LNCaP clone FGC (cell line): ENCODE measurements around the gene STAT4.

Source experiments
- DNase-seq: peaks from one replicate; pipeline ENCODE4 v3.0.0-alpha.2; 2011; ENCODE audit warnings: low read depth
- H3K4me3 ChIP-seq: 2 replicates; pipeline ENCODE4 v1.5.1; 2011; ENCODE audit warnings: mild to moderate bottlenecking, low read depth, low read length, control low read depth
- TF ChIP-seq, protein P1 (sequence below): IDR thresholded peaks from 2 replicates; pipeline ENCODE4 v1.5.1; 2012; ENCODE audit warnings: mild to moderate bottlenecking; ENCODE audit not compliant: control insufficient read depth, insufficient read depth; ENCODE audit errors: extremely low read depth

STAT4 gene

DNA sequence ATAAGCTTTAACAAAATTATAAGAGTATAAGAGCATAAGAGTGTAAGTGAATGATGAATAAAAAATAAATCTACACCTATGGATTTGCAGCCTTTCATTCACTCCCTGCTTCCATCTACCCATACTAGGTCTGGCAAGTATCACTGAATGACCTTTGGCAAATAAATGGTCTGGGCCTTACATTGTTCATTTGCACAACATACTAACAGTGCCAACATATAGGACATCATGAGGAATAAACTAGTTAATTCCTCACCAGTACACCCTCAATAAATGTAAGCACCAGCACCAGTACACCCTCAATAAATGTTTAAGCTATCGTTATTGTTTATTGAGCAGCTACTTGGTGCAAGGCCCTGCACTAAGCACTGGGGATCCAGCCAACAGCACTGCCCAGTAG, 163.7 kb downstream of the STAT4 start:
- DNase-seq: no peak
- TF ChIP-seq, protein P1, sequence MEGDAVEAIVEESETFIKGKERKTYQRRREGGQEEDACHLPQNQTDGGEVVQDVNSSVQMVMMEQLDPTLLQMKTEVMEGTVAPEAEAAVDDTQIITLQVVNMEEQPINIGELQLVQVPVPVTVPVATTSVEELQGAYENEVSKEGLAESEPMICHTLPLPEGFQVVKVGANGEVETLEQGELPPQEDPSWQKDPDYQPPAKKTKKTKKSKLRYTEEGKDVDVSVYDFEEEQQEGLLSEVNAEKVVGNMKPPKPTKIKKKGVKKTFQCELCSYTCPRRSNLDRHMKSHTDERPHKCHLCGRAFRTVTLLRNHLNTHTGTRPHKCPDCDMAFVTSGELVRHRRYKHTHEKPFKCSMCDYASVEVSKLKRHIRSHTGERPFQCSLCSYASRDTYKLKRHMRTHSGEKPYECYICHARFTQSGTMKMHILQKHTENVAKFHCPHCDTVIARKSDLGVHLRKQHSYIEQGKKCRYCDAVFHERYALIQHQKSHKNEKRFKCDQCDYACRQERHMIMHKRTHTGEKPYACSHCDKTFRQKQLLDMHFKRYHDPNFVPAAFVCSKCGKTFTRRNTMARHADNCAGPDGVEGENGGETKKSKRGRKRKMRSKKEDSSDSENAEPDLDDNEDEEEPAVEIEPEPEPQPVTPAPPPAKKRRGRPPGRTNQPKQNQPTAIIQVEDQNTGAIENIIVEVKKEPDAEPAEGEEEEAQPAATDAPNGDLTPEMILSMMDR: no peak
- no peak overlapping the region for H3K4me3 ChIP-seq

DNA sequence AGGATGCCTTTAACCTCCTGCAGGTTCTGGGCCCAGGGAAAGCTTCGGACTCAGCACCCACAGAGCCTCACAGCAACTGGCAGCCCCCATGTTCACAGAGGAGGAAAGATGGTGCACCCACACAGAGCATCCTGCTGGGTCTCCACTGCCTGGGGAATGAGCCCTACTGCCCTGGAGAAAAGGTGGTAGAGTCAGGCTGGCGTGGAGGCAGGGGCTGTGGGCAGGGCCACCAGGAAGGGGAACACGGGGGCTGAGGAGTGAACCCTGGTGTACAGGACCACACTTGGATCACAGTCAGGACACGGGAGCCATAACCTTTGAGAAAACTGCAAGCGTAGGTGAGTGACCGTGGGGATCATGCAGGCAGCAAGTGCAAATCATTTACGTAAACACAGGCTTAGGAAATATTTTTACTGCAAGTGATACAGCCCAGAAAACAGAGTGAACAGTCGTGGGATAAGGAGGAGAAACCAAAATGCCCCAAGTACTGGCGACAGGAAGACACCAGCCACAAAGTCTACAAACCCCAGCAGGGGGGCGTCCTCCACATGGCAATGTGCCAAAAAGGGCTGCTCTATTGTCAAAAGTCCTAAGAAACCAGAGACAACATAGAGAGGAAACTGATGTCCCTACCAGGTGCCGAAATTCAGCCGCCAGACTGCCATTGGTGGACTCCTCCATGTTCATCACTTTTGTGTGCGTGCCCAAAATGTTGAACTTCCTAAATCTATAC, 164.4 kb downstream of the STAT4 start:
- DNase-seq: no peak
- no peak overlapping the region for H3K4me3 ChIP-seq
- TF ChIP-seq, protein P1: no peak

DNA sequence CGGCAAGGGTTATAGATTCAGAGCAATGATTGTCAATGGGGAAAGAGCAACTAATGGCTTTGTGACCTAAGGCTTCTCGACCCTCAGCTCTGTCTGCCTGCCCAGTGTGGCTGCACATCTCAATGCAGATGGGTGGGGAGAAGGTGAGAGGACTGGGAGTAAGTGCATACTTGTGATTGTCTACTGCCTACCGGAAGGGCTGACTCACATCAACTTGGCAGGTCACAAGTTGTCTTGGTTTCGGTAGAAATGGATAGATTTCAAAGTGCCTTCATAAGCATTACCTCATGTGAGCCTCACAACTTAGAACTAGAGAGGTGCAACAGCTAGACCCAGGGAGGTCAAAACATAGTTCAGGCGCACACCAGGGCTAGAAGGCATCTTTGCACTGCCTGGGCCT, 166.2 kb downstream of the STAT4 start:
- no peak for DNase-seq
- H3K4me3 ChIP-seq: no peak overlapping the region
- TF ChIP-seq, protein P1: no peak

DNA sequence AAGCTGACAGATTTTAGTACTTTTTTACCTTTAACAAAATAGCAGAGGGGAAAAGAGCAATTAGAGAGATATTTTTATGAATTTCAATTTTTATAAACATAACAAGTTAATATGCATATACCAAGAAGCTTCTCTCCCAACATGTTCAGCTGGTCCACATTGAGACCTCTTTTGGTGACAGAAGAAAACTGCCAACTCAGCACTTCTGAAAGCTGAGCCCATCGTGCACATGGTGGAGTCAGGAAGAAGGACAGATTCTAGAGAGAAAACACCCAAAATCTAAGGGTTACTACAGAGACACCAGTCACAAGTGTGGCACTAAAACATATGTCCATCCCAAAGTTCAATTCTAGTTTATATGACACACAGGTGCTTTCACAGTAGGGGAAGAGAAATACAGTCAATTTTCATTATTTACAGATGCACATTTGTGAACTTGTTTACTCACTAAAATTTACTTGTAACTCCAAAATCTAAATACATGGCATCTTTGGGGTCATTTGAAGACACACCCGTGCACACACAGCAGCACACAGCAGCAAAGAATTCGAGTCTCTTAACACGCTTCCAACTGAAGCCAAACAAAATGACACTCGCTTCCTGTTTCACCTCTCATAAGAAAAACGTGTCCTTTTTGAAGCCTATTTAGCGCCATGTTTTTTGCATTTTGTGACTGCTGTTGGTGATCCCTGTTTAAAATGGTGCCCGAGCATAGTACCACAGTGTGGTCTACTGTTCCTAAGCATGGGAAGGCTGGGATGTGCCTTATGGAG, 168.3 kb downstream of the STAT4 start:
- DNase-seq: no peak
- H3K4me3 ChIP-seq: no peak overlapping the region

DNA sequence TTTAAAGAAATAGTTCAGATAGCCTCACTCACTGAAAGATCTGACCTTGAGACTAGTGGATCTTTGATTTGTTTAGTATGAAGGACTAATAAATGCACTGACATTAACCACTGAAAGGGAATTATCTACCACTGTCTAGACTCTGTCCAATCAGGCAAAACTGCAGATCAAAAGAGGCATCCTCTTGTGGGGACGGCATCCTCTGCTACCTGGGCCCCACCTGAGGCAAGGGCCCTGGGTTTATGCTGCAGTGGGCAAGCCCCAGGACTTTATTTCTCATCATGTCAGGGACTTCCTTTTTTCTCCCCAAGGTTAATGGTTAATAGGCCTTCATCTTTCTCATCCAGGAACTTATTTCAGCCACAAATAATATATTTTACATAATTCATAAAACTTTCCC, 169.1 kb downstream of the STAT4 start:
- TF ChIP-seq, protein P1: no peak
- H3K4me3 ChIP-seq: no peak overlapping the region
- DNase-seq: no peak

More for the DNA sequence above, 168.3 kb downstream of the STAT4 start:
- TF ChIP-seq, protein P1: no peak

DNA sequence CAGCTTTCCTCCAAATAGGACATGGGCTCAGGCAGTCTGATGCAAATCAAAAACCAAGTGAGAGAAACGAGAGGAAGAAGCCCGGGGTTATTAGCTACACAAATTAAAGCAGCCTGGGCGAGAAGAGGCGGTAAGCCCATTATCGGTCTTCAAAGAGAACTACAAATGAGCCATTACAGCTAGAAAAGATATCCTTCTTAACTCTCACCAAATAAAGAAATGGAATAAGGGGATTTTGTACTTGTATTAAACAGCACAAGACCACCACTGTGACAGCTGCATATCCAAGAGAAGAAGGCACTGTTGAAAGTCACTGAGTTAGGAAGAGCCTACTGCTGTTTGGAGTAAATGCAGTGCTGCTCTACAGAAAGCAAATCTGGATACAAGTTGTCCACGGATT, 169.5 kb downstream of the STAT4 start:
- no peak overlapping the region for H3K4me3 ChIP-seq
- no peak for DNase-seq
- TF ChIP-seq, protein P1: no peak
